GM19397 (cell line): ENCODE data around the gene CR1L.
"Not testable (repeated sequence)": the region's sequence is repeated elsewhere in the genome, so short reads cannot be mapped to it uniquely, and the experiment has no call there.

Experiments used
- ATAC-seq: cut with Tn5 transposase; IDR thresholded peaks from one replicate; pipeline ENCODE4 v1.9.1; 2021; ENCODE audit warnings: mild to moderate bottlenecking, moderate library complexity; ENCODE audit not compliant: unreplicated experiment

Gene CR1L

GRCh38 chr1:207680590-207681388 lies 35.9 kb downstream of the CR1L start:
- not testable (repeated sequence) for ATAC-seq

GRCh38 chr1:207682872-207683434 lies 38.0 kb downstream of the CR1L start:
- ATAC-seq, result not testable (repeated sequence)

DNA sequence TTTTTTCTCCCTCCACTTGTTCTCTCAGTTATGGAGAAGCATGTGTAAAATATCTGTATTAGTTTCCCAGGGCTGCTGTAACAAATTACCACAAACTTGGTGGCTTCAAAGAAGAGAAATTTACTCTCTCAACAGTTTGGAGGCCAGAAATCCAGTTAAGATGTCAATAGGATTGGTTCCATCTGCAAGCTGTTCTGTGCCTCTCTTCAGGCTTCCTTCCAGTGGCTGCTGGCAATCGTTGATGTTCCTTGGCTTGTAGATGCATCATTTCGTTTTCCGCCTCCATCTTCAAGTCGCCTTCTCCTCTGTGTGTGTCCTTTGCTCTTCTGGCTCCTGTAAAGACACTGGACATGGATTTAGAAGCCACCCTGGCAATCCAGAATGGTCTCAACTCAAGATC lies 45.6 kb downstream of the CR1L start:
- not testable (repeated sequence) for ATAC-seq

DNA sequence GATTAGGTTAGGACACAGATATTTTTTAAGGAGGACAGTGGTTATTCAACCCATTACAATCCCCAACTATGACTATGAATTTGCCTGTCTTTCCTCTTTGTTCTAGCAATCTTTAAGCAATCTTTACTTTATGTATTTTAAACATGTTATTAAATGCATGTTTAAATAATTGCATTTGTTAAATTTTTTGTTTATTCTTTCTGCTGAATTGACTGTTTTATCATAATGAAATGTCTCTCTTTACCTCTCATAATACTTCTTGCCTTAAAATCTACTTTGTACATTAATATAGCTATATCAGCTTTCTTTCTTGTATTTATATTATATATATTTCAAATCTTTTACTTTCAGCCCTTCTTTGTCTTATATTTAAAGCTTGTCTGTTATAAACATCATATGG lies 46.1 kb downstream of the CR1L start:
- no peak for ATAC-seq

- ATAC-seq, result no peak
These were observed 46.9 kb downstream of the CR1L start for GRCh38 chr1:207691841-207692240.

DNA sequence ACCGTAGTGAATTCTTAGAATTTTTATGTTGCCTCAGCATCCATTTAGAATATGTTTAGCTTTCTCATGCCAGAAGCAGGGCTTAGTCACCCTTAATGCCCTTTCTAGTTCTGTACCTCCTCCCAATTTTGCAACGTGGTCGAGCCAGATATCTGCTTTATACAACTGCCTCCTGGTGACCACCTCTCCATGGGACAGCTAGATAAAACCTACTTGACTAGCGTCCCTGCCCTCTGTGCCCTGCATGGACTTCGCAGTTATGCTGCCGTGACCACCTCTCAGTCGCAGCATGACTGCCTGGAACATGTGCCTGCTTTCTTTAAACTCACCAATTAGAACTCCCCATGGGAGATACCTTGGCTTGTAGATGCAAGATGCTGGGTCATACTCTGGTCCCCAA lies 47.4 kb downstream of the CR1L start:
- not testable (repeated sequence) for ATAC-seq

GRCh38 chr1:207695891-207696290 lies 51.0 kb downstream of the CR1L start:
- ATAC-seq, result no peak

DNA sequence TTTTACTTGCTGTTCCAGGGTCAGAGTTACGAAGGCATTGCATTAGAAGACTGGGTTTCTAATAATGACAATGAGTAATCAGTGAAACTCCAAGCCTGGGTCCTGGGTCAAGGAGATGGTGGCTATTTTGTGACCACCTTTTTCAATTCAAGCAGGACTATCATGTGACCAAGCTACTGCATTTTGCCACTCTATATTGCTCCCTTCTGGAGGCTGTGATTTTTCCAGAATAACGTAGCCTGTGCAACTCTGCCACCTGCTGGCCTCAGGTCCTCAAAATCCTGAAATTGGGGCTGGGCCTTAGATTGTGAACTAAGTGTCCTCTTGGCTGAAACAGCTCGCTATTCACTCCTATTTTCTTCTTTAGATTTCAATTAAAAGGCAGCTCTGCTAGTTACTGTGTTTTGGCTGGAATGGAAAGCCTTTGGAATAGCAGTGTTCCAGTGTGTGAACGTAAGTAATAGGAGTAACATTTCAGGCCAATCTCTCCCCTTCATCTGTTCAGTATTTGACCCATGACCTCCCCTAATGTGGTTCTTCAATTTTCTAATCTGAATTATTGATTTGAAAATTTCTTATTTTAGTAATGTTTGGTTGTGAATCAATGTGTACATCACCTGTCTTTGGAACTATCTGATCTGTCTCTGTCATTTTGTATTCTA lies 54.0 kb downstream of the CR1L start:
- ATAC-seq, result no peak

- no peak for ATAC-seq
These were observed 57.4 kb downstream of the CR1L start for GRCh38 chr1:207702317-207702716.

GRCh38 chr1:207703712-207704111 lies 58.8 kb downstream of the CR1L start:
- no peak for ATAC-seq

DNA sequence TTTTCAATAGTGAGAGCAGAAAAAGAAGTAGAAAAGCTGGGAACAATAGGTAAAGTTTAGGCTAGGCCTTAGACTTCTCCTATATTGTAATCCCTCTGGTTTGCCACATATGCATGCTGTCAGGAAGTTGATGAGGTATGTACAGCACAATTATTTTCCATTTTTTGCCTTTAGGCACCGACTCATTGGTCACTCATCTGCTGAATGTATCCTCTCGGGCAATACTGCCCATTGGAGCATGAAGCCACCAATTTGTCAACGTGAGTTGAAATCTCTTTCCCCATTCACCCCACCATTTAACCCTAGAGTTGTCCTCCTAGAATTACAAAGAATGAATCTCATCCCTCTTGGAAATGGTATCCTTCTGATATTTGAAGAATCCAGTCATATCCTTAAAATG lies 63.1 kb downstream of the CR1L start:
- not testable (repeated sequence) for ATAC-seq

- no peak for ATAC-seq
These were observed 66.4 kb downstream of the CR1L start for GRCh38 chr1:207711285-207711684.

- ATAC-seq, result not testable (repeated sequence)
These were observed 67.8 kb downstream of the CR1L start for GRCh38 chr1:207712701-207713100.

GRCh38 chr1:207713529-207713928 lies 68.6 kb downstream of the CR1L start:
- ATAC-seq, result no peak

- no peak for ATAC-seq
These were observed 74.3 kb downstream of the CR1L start for GRCh38 chr1:207719234-207719633.

GRCh38 chr1:207728200-207728858 lies 83.4 kb downstream of the CR1L start:
- not testable (repeated sequence) for ATAC-seq

- not testable (repeated sequence) for ATAC-seq
These were observed 92.7 kb downstream of the CR1L start for GRCh38 chr1:207737503-207738157.

DNA sequence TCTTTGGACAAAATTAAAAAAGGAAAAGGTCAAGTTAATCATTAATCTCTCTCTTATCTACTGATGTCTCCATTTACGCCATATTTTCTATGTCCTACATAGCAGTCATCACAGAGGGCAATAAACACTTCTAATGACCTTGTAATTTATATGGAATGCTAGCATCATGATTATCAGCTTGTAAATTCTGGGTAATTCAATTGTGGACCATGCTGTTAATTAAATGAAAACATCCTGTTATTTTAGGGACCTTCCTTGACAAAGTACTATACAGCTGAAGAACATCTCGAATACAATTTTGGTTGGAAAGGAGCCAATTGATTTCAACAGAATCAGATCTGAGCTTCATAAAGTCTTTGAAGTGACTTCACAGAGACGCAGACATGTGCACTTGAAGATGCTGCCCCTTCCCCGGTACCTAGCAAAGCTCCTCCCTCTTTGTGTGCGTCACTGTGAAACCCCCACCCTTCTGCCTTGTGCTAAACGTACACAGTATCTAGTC lies 93.3 kb downstream of the CR1L start:
- not testable (repeated sequence) for ATAC-seq

DNA sequence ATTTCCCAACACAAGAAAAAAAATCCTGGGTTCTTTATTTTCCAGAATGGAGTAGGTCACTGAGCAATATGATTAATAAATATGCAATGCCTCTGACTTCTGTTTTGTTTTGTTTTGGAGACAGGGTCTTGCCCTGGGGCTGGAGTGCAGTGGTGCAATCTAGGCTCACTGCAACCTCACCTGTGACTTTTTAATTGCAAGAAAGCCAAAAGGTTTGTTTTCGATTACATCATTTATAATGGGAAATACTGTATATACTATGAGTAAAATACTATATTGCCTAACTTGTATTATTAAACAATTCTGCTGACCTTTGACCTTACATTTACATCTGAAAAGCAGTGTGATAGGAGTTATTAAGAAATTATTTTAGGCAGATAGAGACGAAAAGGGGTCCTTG lies 95.3 kb downstream of the CR1L start:
- no peak for ATAC-seq

GRCh38 chr1:207742850-207743555 lies 98.1 kb downstream of the CR1L start:
- ATAC-seq, result no peak
